ENCODE data around the gene CYB5R4. TPM values are rescaled to one million over a fixed set of nuclear protein-coding genes. Genes with fewer than 3 reads are reported as not detected.
"Not testable (repeated sequence)": the region's sequence is repeated elsewhere in the genome, so short reads cannot be mapped to it uniquely, and the experiment has no call there.

The CYB5R4 gene
- total and polyA plus RNA-seq, 2 donors = 10.7 to 20.2 TPM

DNA sequence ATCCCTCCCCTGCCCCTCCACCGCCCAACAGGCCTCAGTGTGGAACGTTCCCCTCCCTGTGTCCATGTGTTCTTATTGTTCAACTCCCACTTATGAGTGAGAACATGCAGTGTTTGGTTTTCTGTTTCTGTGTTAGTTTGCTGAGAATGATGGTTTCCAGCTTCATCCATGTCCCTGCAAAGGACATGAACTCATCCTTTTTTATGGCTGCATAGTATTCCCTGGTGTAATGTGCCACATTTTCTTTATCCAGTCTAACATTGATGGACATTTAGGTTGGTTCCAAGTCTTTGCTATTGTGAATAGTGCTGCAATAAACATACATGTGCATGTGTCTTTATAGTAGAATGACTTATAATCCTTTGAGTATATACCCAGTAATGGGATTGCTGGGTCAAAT is 91.9 kb downstream of the CYB5R4 start:
- H3K27ac ChIP-seq (ENCODE audit: low read depth in 1 of 2, low read length in 1 of 2); H3K4me1 ChIP-seq (ENCODE audit: control insufficient read depth in 2 of 2, insufficient read depth in 2 of 2, low read length in 2 of 2); DNase-seq (ENCODE audit: low read depth in 6 of 9, low spot score in 9 of 9); H3K4me3 ChIP-seq (ENCODE audit: low read length in 2 of 2); H3K27me3 ChIP-seq (ENCODE audit: control insufficient read depth in 2 of 2, insufficient read depth in 1 of 2, low read length in 1 of 2); H3K36me3 ChIP-seq (ENCODE audit: control insufficient read depth in 2 of 2, insufficient read depth in 2 of 2, low read length in 1 of 2); H3K9me3 ChIP-seq (ENCODE audit: control insufficient read depth in 2 of 2, insufficient read depth in 1 of 2, low read length in 1 of 2): not testable (repeated sequence)
- WGBS = 100% methylated on average over 2 of the region's 2 CpGs

DNA sequence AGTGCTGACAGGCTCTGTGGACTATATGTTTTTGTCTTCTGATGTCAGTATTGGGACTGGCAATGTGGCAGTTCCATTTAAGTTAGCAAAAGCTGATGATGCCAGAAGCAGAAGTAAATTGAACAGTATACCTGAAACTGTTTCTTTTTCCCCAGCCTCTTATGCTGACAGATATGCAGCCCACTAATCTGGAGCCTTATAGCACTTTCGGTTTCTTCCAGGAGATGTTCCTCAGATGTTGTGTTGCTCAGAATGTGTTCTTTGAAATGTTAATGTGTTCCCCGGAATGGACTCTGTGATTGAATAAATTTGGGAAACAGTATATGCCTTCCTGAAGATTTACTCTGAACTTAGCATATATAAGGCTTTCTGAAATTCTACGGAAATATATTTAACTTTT is 93.3 kb downstream of the CYB5R4 start:
- Histone ChIP-seq H3K36me3 (ENCODE audit: control insufficient read depth in 2 of 2, insufficient read depth in 2 of 2, low read length in 1 of 2) (no peaks in the 10 kb centered on the region), H3K4me3 (ENCODE audit: low read length in 2 of 2) (no peak overlapping the region), H3K9me3 (ENCODE audit: control insufficient read depth in 2 of 2, insufficient read depth in 1 of 2, low read length in 1 of 2) (no peaks in the 10 kb centered on the region), H3K27me3 (ENCODE audit: control insufficient read depth in 2 of 2, insufficient read depth in 1 of 2, low read length in 1 of 2) (no peaks in the 10 kb centered on the region), H3K4me1 (ENCODE audit: control insufficient read depth in 2 of 2, insufficient read depth in 2 of 2, low read length in 2 of 2) (no peaks in the 10 kb centered on the region), H3K27ac (ENCODE audit: low read depth in 1 of 2, low read length in 1 of 2) (no peak overlapping the region)
- 93% methylated on average over 3 of the region's 3 CpGs for WGBS
- DNase-seq (ENCODE audit: low read depth in 6 of 9, low spot score in 9 of 9) = peak in 1 of 9 donors; percentile 5

DNA sequence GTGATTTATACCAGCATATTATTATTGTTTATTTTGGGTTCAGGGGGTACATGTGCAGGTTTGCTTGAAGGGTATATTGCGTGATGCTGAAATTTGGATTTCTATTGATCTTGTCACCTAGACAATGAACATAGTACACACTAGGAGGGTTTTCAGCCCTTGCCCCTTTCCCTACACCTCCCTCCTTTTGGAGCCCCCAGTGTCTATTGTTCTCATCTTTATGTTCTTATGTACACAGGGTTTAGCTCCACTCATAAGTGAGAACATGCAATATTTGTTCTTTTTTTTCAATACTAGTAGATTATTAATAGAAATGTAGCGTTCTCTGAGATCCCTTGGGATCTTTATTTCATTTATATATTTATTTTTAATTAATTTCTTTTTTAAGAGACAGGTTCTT is 94.9 kb downstream of the CYB5R4 start:
- no peaks in the 10 kb centered on the region for H3K4me1 ChIP-seq (ENCODE audit: control insufficient read depth in 2 of 2, insufficient read depth in 2 of 2, low read length in 2 of 2)
- 98% methylated on average over 2 of the region's 2 CpGs for WGBS
- H3K9me3 ChIP-seq (ENCODE audit: control insufficient read depth in 2 of 2, insufficient read depth in 1 of 2, low read length in 1 of 2) = no peaks in the 10 kb centered on the region
- no peak for DNase-seq (ENCODE audit: low read depth in 6 of 9, low spot score in 9 of 9)
- no peak overlapping the region for H3K4me3 ChIP-seq (ENCODE audit: low read length in 2 of 2)
- H3K27me3 ChIP-seq (ENCODE audit: control insufficient read depth in 2 of 2, insufficient read depth in 1 of 2, low read length in 1 of 2) = no peaks in the 10 kb centered on the region
- H3K36me3 ChIP-seq (ENCODE audit: control insufficient read depth in 2 of 2, insufficient read depth in 2 of 2, low read length in 1 of 2) = peaks cover 0 to 3% of the 10 kb centered on the region in 2 donors
- no peak overlapping the region for H3K27ac ChIP-seq (ENCODE audit: low read depth in 1 of 2, low read length in 1 of 2)

DNA sequence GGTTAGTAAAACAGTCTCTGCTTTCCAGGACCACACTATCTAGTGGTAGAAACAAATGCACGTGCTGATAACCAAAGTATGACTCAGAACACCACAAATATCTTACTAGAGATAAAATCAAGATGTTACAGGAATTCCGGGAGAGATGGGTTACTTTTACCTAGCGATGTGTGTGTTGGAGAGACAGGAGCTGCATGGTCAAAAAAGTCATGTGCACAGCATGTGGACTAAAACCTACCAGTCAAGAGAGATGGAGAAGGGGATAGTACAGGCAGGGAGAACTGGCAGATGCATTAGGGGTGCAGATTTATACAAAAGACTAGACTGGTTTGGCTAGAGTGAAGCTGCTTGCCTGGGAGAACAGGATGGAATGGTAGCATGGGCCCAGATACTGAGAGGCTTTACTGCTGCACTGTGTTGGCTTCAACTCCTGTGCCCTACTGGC is 98.8 kb downstream of the CYB5R4 start:
- WGBS = 95% methylated on average over 3 of the region's 3 CpGs
- peaks cover 0 to 6% of the 10 kb centered on the region in 2 donors for H3K36me3 ChIP-seq (ENCODE audit: control insufficient read depth in 2 of 2, insufficient read depth in 2 of 2, low read length in 1 of 2)
- no peak for DNase-seq (ENCODE audit: low read depth in 6 of 9, low spot score in 9 of 9)

DNA sequence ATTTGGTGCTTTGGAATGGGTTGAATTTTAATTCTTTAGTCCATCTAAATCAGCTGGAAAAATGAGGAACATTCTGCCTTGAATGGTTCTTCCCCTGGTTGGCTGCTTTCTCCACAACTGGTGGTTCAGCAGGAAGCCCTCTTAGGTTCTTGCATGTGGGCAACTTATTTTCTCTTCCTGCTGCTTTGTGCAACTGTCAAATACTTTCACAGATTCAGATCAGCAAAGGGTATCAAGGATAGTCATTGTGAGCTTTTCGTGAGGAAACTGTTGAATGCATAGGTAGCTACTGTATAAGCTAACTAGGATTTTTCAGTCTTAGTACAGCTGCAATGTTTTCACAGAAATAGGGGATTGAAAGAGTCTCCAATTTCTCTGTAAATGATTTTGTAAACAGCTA is 101.2 kb downstream of the CYB5R4 start:
- Histone ChIP-seq H3K9me3 (ENCODE audit: control insufficient read depth in 2 of 2, insufficient read depth in 1 of 2, low read length in 1 of 2) (peaks cover 0 to 5% of the 10 kb centered on the region in 2 donors), H3K36me3 (ENCODE audit: control insufficient read depth in 2 of 2, insufficient read depth in 2 of 2, low read length in 1 of 2) (peaks cover 0 to 6% of the 10 kb centered on the region in 2 donors), H3K4me1 (ENCODE audit: control insufficient read depth in 2 of 2, insufficient read depth in 2 of 2, low read length in 2 of 2) (no peaks in the 10 kb centered on the region), H3K4me3 (ENCODE audit: low read length in 2 of 2) (no peak overlapping the region), H3K27ac (ENCODE audit: low read depth in 1 of 2, low read length in 1 of 2) (no peak overlapping the region), H3K27me3 (ENCODE audit: control insufficient read depth in 2 of 2, insufficient read depth in 1 of 2, low read length in 1 of 2) (no peaks in the 10 kb centered on the region)
- peak in 1 of 9 donors; percentile 6 for DNase-seq (ENCODE audit: low read depth in 6 of 9, low spot score in 9 of 9)
- WGBS = 86% methylated on average over 1 of the region's 1 CpG

More for the DNA sequence above, 98.8 kb downstream of the CYB5R4 start:
- Histone ChIP-seq H3K27ac (ENCODE audit: low read depth in 1 of 2, low read length in 1 of 2) (no peak overlapping the region), H3K9me3 (ENCODE audit: control insufficient read depth in 2 of 2, insufficient read depth in 1 of 2, low read length in 1 of 2) (no peaks in the 10 kb centered on the region), H3K27me3 (ENCODE audit: control insufficient read depth in 2 of 2, insufficient read depth in 1 of 2, low read length in 1 of 2) (no peaks in the 10 kb centered on the region), H3K4me1 (ENCODE audit: control insufficient read depth in 2 of 2, insufficient read depth in 2 of 2, low read length in 2 of 2) (no peaks in the 10 kb centered on the region), H3K4me3 (ENCODE audit: low read length in 2 of 2) (no peak overlapping the region)

DNA sequence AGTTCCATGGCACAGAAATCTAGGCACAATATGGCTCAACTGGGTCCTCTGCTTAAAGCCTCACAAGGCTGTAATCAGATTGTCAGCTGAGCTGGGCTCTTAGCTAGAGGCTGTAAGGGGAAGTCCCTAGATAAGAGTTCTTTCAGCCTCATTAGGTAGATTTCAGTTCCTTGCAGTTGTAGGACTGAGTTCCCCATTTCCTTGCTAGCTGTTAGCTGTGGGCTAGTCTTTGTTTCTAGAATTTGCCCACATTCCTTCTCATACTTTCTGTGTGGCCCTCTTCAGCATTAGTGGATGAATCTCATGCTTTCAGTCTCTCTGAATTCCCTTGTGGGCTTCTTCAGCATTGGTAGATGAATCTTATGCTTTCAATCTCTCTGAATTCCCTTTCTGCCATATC is 103.1 kb downstream of the CYB5R4 start:
- Histone ChIP-seq H3K4me1 (ENCODE audit: control insufficient read depth in 2 of 2, insufficient read depth in 2 of 2, low read length in 2 of 2) (no peaks in the 10 kb centered on the region), H3K4me3 (ENCODE audit: low read length in 2 of 2) (no peak overlapping the region), H3K27me3 (ENCODE audit: control insufficient read depth in 2 of 2, insufficient read depth in 1 of 2, low read length in 1 of 2) (no peaks in the 10 kb centered on the region), H3K9me3 (ENCODE audit: control insufficient read depth in 2 of 2, insufficient read depth in 1 of 2, low read length in 1 of 2) (peaks cover 0 to 5% of the 10 kb centered on the region in 2 donors), H3K36me3 (ENCODE audit: control insufficient read depth in 2 of 2, insufficient read depth in 2 of 2, low read length in 1 of 2) (peaks cover 0 to 6% of the 10 kb centered on the region in 2 donors), H3K27ac (ENCODE audit: low read depth in 1 of 2, low read length in 1 of 2) (no peak overlapping the region)
- DNase-seq (ENCODE audit: low read depth in 6 of 9, low spot score in 9 of 9) = no peak

DNA sequence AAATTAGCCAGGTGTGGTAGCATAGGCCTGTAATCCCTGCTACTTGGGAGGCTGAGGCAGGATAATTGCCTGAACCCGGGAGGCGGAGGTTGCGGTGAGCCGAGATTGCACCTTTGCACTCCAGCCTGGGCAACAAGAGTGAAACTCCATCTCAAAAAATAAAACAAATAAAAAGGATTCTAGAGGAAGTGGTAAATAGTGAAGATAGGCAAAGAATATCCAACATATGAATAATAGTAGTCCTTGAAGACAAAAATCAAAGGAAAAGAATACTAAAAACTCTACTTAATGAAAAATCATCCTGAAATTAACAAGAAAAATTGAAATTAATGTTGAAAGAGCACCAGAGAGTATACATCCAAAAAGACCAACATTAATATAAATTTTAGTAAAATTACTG is 107.0 kb downstream of the CYB5R4 start:
- Histone ChIP-seq H3K4me1 (ENCODE audit: control insufficient read depth in 2 of 2, insufficient read depth in 2 of 2, low read length in 2 of 2) (no peaks in the 10 kb centered on the region), H3K36me3 (ENCODE audit: control insufficient read depth in 2 of 2, insufficient read depth in 2 of 2, low read length in 1 of 2) (no peaks in the 10 kb centered on the region), H3K4me3 (ENCODE audit: low read length in 2 of 2) (no peak overlapping the region), H3K27ac (ENCODE audit: low read depth in 1 of 2, low read length in 1 of 2) (no peak overlapping the region), H3K9me3 (ENCODE audit: control insufficient read depth in 2 of 2, insufficient read depth in 1 of 2, low read length in 1 of 2) (peaks cover 0 to 5% of the 10 kb centered on the region in 2 donors), H3K27me3 (ENCODE audit: control insufficient read depth in 2 of 2, insufficient read depth in 1 of 2, low read length in 1 of 2) (no peaks in the 10 kb centered on the region)
- DNase-seq (ENCODE audit: low read depth in 6 of 9, low spot score in 9 of 9) = no peak
- 100% methylated on average over 4 of the region's 4 CpGs for WGBS

DNA sequence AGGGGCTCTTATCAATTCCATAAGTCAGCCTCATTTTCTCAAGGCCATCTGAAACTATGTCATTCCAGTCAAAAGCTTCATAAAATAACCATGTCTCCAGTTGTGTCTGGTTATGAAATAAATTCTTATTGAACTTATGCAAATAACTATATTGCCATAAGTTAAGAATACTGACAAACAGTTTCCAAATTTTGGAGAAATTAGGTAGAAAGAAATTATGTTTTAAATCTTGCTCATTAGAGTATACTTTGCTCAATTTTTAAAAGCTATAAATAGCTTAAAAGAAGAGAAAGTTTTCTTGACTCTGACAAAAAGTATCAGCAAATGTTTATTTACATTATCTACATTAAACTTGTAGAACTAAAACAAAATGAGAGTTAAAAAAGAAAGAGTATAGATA is 111.1 kb downstream of the CYB5R4 start:
- H3K4me3 ChIP-seq (ENCODE audit: low read length in 2 of 2) = no peak overlapping the region
- no peaks in the 10 kb centered on the region for H3K9me3 ChIP-seq (ENCODE audit: control insufficient read depth in 2 of 2, insufficient read depth in 1 of 2, low read length in 1 of 2)
- no peaks in the 10 kb centered on the region for H3K36me3 ChIP-seq (ENCODE audit: control insufficient read depth in 2 of 2, insufficient read depth in 2 of 2, low read length in 1 of 2)
- no peak overlapping the region for H3K27ac ChIP-seq (ENCODE audit: low read depth in 1 of 2, low read length in 1 of 2)
- no peak for DNase-seq (ENCODE audit: low read depth in 6 of 9, low spot score in 9 of 9)
- no peaks in the 10 kb centered on the region for H3K4me1 ChIP-seq (ENCODE audit: control insufficient read depth in 2 of 2, insufficient read depth in 2 of 2, low read length in 2 of 2)
- no peaks in the 10 kb centered on the region for H3K27me3 ChIP-seq (ENCODE audit: control insufficient read depth in 2 of 2, insufficient read depth in 1 of 2, low read length in 1 of 2)

DNA sequence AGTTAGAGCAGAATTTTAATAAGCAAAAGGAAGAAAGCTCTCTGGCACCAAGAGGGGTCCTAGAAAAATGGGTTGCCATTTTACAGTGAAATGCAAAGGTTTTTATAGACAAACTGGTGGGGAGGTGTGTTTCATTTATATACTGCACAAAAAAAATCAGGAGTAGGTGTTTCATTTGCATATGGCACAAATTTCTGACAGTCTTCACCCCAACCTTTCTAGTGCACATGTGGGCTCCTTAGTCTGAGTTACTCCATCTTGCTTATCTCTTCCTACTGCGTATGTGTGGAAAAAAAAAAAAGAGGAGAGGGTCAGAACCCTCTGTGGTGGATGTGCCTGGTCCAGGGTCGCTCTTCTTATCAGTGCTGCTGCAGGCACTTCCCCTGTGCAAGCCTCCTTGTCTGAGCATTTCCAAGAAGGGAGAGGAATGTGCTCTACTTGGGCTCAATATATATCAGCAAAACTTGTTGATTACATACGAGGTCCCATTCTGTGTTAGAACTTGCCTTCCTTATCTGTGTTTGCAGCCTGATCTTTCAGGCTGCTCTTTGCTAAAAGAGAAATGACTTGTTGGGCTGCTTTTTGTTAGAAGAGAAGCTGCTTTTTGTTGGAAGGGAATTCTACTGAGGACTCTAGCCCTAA is 115.0 kb downstream of the CYB5R4 start:
- Histone ChIP-seq H3K27ac (ENCODE audit: low read depth in 1 of 2, low read length in 1 of 2) (no peak overlapping the region), H3K4me1 (ENCODE audit: control insufficient read depth in 2 of 2, insufficient read depth in 2 of 2, low read length in 2 of 2) (no peaks in the 10 kb centered on the region)
- 20% methylated on average over 3 of the region's 3 CpGs for WGBS

More for the DNA sequence above, 115.0 kb downstream of the CYB5R4 start:
- H3K9me3 ChIP-seq (ENCODE audit: control insufficient read depth in 2 of 2, insufficient read depth in 1 of 2, low read length in 1 of 2) = no peaks in the 10 kb centered on the region
- H3K27me3 ChIP-seq (ENCODE audit: control insufficient read depth in 2 of 2, insufficient read depth in 1 of 2, low read length in 1 of 2) = no peaks in the 10 kb centered on the region
- no peaks in the 10 kb centered on the region for H3K36me3 ChIP-seq (ENCODE audit: control insufficient read depth in 2 of 2, insufficient read depth in 2 of 2, low read length in 1 of 2)
- H3K4me3 ChIP-seq (ENCODE audit: low read length in 2 of 2) = no peak overlapping the region
- no peak for DNase-seq (ENCODE audit: low read depth in 6 of 9, low spot score in 9 of 9)

Data from thymus (tissue), 11 donors.